Hepatocyte (in vitro differentiated cells): ENCODE results near the gene FOXC2. TPM values are rescaled to one million over a fixed set of nuclear protein-coding genes. Genes with fewer than 3 reads are reported as not detected.

Experiments used
- DNase-seq: peaks from one replicate; pipeline ENCODE4 v3.0.0-alpha.2; 2016; ENCODE audit warnings: low spot score
- H2AFZ ChIP-seq: fragments of 200-600 bp; sonication (generic); 2 replicates; pipeline ENCODE4 v1.6.0; 2016; ENCODE audit warnings: antibody characterized with exemption, mild to moderate bottlenecking
- H3K27ac ChIP-seq: fragments of 200-600 bp; sonication (generic); 2 replicates; pipeline ENCODE4 v1.5.1; 2016; ENCODE audit warnings: mild to moderate bottlenecking
- H3K27me3 ChIP-seq: fragments of 200-600 bp; sonication (generic); 2 replicates; pipeline ENCODE4 v1.6.1; 2016
- H3K36me3 ChIP-seq: fragments of 200-600 bp; sonication (generic); replicated peaks from 2 replicates; pipeline ENCODE4 v1.5.1; 2016; ENCODE audit warnings: low read depth; ENCODE audit not compliant: insufficient read depth
- H3K4me1 ChIP-seq: fragments of 200-600 bp; sonication (generic); 2 replicates; pipeline ENCODE4 v1.5.1; 2016; ENCODE audit warnings: mild to moderate bottlenecking, moderate library complexity; ENCODE audit not compliant: insufficient read depth
- H3K4me2 ChIP-seq: fragments of 200-600 bp; sonication (generic); 2 replicates; pipeline ENCODE4 v1.6.0; 2016
- H3K4me3 ChIP-seq: fragments of 200-600 bp; sonication (generic); 2 replicates; pipeline ENCODE4 v1.5.1; 2016; ENCODE audit warnings: mild to moderate bottlenecking
- H3K79me2 ChIP-seq: fragments of 200-600 bp; sonication (generic); 2 replicates; pipeline ENCODE4 v1.6.0; 2017; ENCODE audit warnings: mild to moderate bottlenecking
- H3K9me2 ChIP-seq: fragments of 200-600 bp; sonication (generic); replicated peaks from 2 replicates; pipeline ENCODE4 v1.6.0; 2017; ENCODE audit warnings: mild to moderate bottlenecking; ENCODE audit not compliant: insufficient read depth
- H3K9me3 ChIP-seq: fragments of 200-600 bp; sonication (generic); 2 replicates; pipeline ENCODE4 v1.5.1; 2016; ENCODE audit warnings: low read depth, mild to moderate bottlenecking
- H4K20me1 ChIP-seq: fragments of 200-600 bp; sonication (generic); 2 replicates; pipeline ENCODE4 v1.6.0; 2016; ENCODE audit warnings: mild to moderate bottlenecking; ENCODE audit not compliant: insufficient read depth, poor library complexity, severe bottlenecking
- CTCF ChIP-seq: fragments of 200-600 bp; sonication (generic); IDR thresholded peaks from 2 replicates; pipeline ENCODE4 v1.5.1; 2016; ENCODE audit warnings: antibody characterized with exemption, mild to moderate bottlenecking; ENCODE audit not compliant: poor library complexity
- EZH2 ChIP-seq: fragments of 200-600 bp; sonication (generic); IDR thresholded peaks from 2 replicates; pipeline ENCODE4 v1.6.1; 2016; ENCODE audit warnings: antibody characterized with exemption, mild to moderate bottlenecking, borderline replicate concordance
- EZH2phosphoT487 ChIP-seq: fragments of 200-600 bp; sonication (generic); IDR thresholded peaks from one replicate; pipeline ENCODE4 v1.6.1; 2018; ENCODE audit warnings: antibody characterized with exemption, mild to moderate bottlenecking, low read depth, moderate library complexity; ENCODE audit not compliant: unreplicated experiment, severe bottlenecking
- WGBS: methylation state at CpG from one replicate; pipeline ENCODE4 v1.1.6; 2016; ENCODE audit warnings: low lambda C conversion rate; ENCODE audit errors: missing lambda C conversion rate; 5-methylcytosine and 5-hydroxymethylcytosine counted together
- polyA plus RNA-seq: library from polyadenylated mRNA; unstranded; fragments of >200 nt; fragmentation: Nextera tagmentation; extraction: Ambion mirVana; gene quantifications from 2 replicates; pipeline ENCODE4 v1.2.1, GENCODE V29; 2016
- total RNA-seq: library from RNA; depleted of rRNA; stranded (reverse); fragments of >200 nt; gene quantifications from 2 replicates; pipeline ENCODE4 v1.2.3, GENCODE V29; 2014

FOXC2 gene
- total and polyA plus RNA-seq, 2 experiments from 2014 or later: 0.30 TPM; not detected in 1

DNA sequence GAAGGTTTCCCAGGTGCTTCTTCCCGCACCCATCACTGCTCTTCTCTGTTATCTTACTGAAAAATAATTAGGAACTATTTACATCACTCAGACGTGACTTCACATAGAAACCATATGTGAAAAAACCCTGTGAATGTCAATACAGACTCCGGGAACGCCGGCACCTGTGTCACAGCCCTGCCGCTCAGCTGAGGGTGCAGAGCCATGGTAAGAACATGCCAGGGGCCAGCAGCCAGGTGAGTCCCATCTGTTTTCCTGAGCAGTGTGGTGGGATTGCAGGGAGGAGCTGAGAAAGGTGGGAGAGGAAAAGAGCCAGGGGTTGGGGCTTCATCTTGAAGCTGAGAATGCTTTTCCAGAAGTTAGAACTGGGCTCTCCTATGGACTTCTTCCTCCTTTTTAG lies 42.6 kb upstream of the FOXC2 start:
- Histone ChIP-seq H3K36me3 (no peaks in the 10 kb centered on the region), H4K20me1 (no peaks in the 10 kb centered on the region), H3K27me3 (peaks cover 12% of the 10 kb centered on the region), H3K9me2 (no peaks in the 10 kb centered on the region), H3K9me3 (no peaks in the 10 kb centered on the region), H3K4me2 (no peak overlapping the region), H2AFZ (no peak overlapping the region), H3K27ac (no peak overlapping the region), H3K4me3 (no peak overlapping the region), H3K4me1 (peaks cover 6% of the 10 kb centered on the region), H3K79me2 (no peaks in the 10 kb centered on the region)
- no peak for DNase-seq
- TF ChIP-seq CTCF (no peak), EZH2phosphoT487 (no peak), EZH2 (no peak)
- WGBS: 74% methylated on average over 6 of the region's 6 CpGs

DNA sequence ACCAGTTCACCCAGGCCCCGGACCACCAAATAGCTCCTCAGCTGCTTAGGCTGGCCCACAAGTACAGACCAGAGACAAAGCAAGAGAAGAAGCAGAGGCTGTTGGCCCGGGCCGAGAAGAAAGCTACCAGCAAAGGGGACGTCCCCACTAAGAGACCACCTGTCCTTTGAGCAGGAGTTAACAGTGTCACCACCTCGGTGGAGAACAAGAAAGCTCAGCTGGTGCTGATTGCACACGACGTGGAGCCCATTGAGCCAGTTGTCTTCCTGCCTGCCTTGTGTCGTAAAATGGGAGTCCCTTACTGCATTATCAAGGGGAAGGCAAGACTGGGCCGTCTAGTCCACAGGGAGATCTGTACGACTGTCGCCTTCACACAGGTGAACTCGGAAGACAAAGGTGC lies 40.9 kb upstream of the FOXC2 start:
- 59% methylated on average over 12 of the region's 12 CpGs for WGBS
- Histone ChIP-seq H3K4me1 (no peaks in the 10 kb centered on the region), H3K79me2 (no peaks in the 10 kb centered on the region), H3K4me3 (no peak overlapping the region), H3K4me2 (no peak overlapping the region), H3K27me3 (peaks cover 4% of the 10 kb centered on the region), H4K20me1 (no peaks in the 10 kb centered on the region), H3K27ac (no peak overlapping the region), H2AFZ (no peak overlapping the region), H3K9me2 (no peaks in the 10 kb centered on the region), H3K9me3 (no peaks in the 10 kb centered on the region), H3K36me3 (no peaks in the 10 kb centered on the region)
- no peak for DNase-seq
- TF ChIP-seq EZH2 (no peak), EZH2phosphoT487 (no peak), CTCF (no peak)

DNA sequence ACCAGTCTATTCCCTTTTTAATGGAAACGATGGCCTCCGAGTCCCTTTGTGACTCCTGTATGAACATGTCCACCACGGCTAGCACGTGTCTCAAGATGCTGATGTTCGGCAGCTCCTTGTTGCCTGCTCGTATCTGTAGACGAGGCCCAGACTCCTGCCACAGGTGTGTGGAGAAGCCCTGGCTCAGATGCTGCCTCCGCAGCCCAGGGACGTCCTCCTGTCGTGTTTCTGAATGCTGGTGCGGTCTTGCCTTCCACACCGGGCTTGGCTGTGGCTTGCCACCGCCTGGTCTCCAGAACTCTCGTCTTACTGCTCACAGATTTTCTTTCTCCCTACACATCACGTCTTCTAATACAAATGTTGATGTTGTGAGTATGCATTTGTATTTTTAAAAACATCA lies 39.3 kb upstream of the FOXC2 start:
- Histone ChIP-seq H3K4me3 (no peak overlapping the region), H3K9me2 (no peaks in the 10 kb centered on the region), H3K4me1 (no peaks in the 10 kb centered on the region), H3K36me3 (no peaks in the 10 kb centered on the region), H3K4me2 (no peak overlapping the region), H4K20me1 (no peaks in the 10 kb centered on the region), H3K27ac (no peak overlapping the region), H3K9me3 (no peaks in the 10 kb centered on the region), H2AFZ (no peak overlapping the region), H3K27me3 (no peaks in the 10 kb centered on the region), H3K79me2 (no peaks in the 10 kb centered on the region)
- TF ChIP-seq EZH2: no peak
- no peak for TF ChIP-seq EZH2phosphoT487
- no peak for TF ChIP-seq CTCF
- 92% methylated on average over 15 of the region's 15 CpGs for WGBS
- no peak for DNase-seq
